NCI-H187 treated with DMSO at 0.1 percent for 48 hours (cell line): ENCODE data around the gene KMT5B.

Source experiments
- DNase-seq: peaks from one replicate; lab custom pipeline; 2025; lab: John Stamatoyannopoulos, UW

KMT5B gene

GRCh38 chr11:68143310-68143689 lies 69.8 kb downstream of the KMT5B start:
- DNase-seq: no peak

GRCh38 chr11:68142441-68143309 lies 70.4 kb downstream of the KMT5B start:
- DNase-seq: no peak

- no peak for DNase-seq
Observed at GRCh38 chr11:68142028-68142412, 71.1 kb downstream of the KMT5B start.

GRCh38 chr11:68141246-68142027 lies 71.7 kb downstream of the KMT5B start:
- DNase-seq: no peak

GRCh38 chr11:68140496-68141245 lies 72.4 kb downstream of the KMT5B start:
- DNase-seq: no peak

- no peak for DNase-seq
Observed at GRCh38 chr11:68138237-68138636, 74.9 kb downstream of the KMT5B start.

GRCh38 chr11:68137833-68138232 lies 75.3 kb downstream of the KMT5B start:
- DNase-seq: no peak

- DNase-seq: no peak
Observed at GRCh38 chr11:68136866-68137265, 76.2 kb downstream of the KMT5B start.

- no peak for DNase-seq
Observed at GRCh38 chr11:68135161-68135560, 77.9 kb downstream of the KMT5B start.

GRCh38 chr11:68133761-68134160 lies 79.3 kb downstream of the KMT5B start:
- DNase-seq: no peak

GRCh38 chr11:68130121-68130520 lies 83.0 kb downstream of the KMT5B start:
- no peak for DNase-seq

- DNase-seq: no peak
Observed at GRCh38 chr11:68128682-68129327, 84.3 kb downstream of the KMT5B start.

GRCh38 chr11:68127714-68128681 lies 85.1 kb downstream of the KMT5B start:
- no peak for DNase-seq

- no peak for DNase-seq
Observed at GRCh38 chr11:68125164-68125563, 87.9 kb downstream of the KMT5B start.

GRCh38 chr11:68122936-68123539 lies 90.1 kb downstream of the KMT5B start:
- no peak for DNase-seq

- no peak for DNase-seq
Observed at GRCh38 chr11:68121067-68121899, 91.8 kb downstream of the KMT5B start, which contains the start of gene CHKA. Gene CHKA, minus strand, starts transcription at chr11:68121388. Its CDS starts 211 bp downstream, at chr11:68121177.

GRCh38 chr11:68120273-68121066 lies 92.6 kb downstream of the KMT5B start:
- DNase-seq: no peak

GRCh38 chr11:68118706-68119448 lies 94.2 kb downstream of the KMT5B start:
- no peak for DNase-seq
